Measurements from ENCODE around the gene NUP98.

NUP98 gene

GRCh38 chr11:3807909-3808860 is 10.8 kb upstream of the NUP98 start, which contains the start of gene PGAP2:
Gene PGAP2 (plus strand): TSS chr11:3808560. CDS start chr11:3811260, 2,700 bp downstream.
- Histone ChIP-seq H3K9me3 (ENCODE audit: control insufficient read depth, insufficient read depth, low read depth, low read length) (no peaks in the 10 kb centered on the region), H3K4me3 (ENCODE audit: low read depth, low read length) (peak within 1 kb of the TSS; percentile 79), H3K36me3 (ENCODE audit: control insufficient read depth in 2 of 2, insufficient read depth in 1 of 2, low read length in 2 of 2) (peaks cover 0 to 6% of the 10 kb centered on the region in 2 experiments; a peak in 1 of 3 replicates), H3K27ac (ENCODE audit: extremely low read depth, low read depth, low read length) (peak within 1 kb of the TSS; percentile 25; the same call in 1 of the 2 replicates), H3K4me1 (ENCODE audit: control insufficient read depth, insufficient read depth, low read length) (no peaks in the 10 kb centered on the region)
- CTCF ChIA-PET = interaction anchor here (0.5 to 4.0 kb wide), 38 partner anchors 9 to 305 kb away, joined by 3 to 28 read pairs (median 4); partner anchors contain the start of genes NUP98 and STIM1
- POLR2A ChIA-PET = interaction anchor here (0.7 to 3.8 kb wide), 9 partner anchors 11 to 131 kb away, joined by 3 to 26 read pairs (median 3); partner anchors contain the start of genes NUP98 and RHOG
- TF ChIP-seq ZNF658 (tag by site-specific recombination; IDR thresholded peaks at IDR 0.05) = no peak
- TF ChIP-seq KLF17 (tag by site-specific recombination; IDR thresholded peaks at IDR 0.05) = no peak
- TF ChIP-seq ZNF571 (tag by site-specific recombination; IDR thresholded peaks at IDR 0.05) = no peak
- no peak for TF ChIP-seq ZNF211 (tag by site-specific recombination; IDR thresholded peaks at IDR 0.05; ENCODE audit: low read depth)
- no peak for TF ChIP-seq ZNF133 (tag by site-specific recombination; IDR thresholded peaks at IDR 0.05)
- no peak for TF ChIP-seq ZNF501 (tag by site-specific recombination; IDR thresholded peaks at IDR 0.05)
- TF ChIP-seq SETDB1 (IDR thresholded peaks at IDR 0.05; ENCODE audit: insufficient read length, low read length) = no peak
- no peak for TF ChIP-seq ZNF792 (tag by site-specific recombination; IDR thresholded peaks at IDR 0.05)
- no peak for TF ChIP-seq ZNF645 (tag by site-specific recombination; IDR thresholded peaks at IDR 0.05)
- TF ChIP-seq ELK4 (IDR thresholded peaks at IDR 0.05; ENCODE audit: borderline replicate concordance, low read depth, low read length) = no peak
- no peak for TF ChIP-seq ZNF266 (tag by site-specific recombination; IDR thresholded peaks at IDR 0.05; ENCODE audit: low read depth)
- peak; percentile 19; the same call in 1 of the 2 replicates for TF ChIP-seq ZXDB (tag by site-specific recombination; IDR thresholded peaks at IDR 0.05)
- no peak for TF ChIP-seq ZBTB21 (tag by site-specific recombination; IDR thresholded peaks at IDR 0.05)
- TF ChIP-seq ZNF394 (tag by site-specific recombination; IDR thresholded peaks at IDR 0.05; ENCODE audit: borderline replicate concordance) = peak; percentile 47; the same call in 1 of the 2 replicates
- no peak for TF ChIP-seq ZNF140 (tag by site-specific recombination; IDR thresholded peaks at IDR 0.05)
- TF ChIP-seq ZNF791 (tag by site-specific recombination; IDR thresholded peaks at IDR 0.05) = no peak
- TF ChIP-seq ZBTB26 (tag by site-specific recombination; optimal IDR thresholded peaks at IDR 0.05) = no peak
- peak; percentile 64 for TF ChIP-seq ZNF654 (tag by site-specific recombination; IDR thresholded peaks at IDR 0.05; ENCODE audit: low read depth)
- 0 out of 2 replicates have a peak, but pooled peaks have one; percentile 17 for TF ChIP-seq KLF9 (tag by site-specific recombination; IDR thresholded peaks at IDR 0.05; ENCODE audit: low read depth)
- TF ChIP-seq ZBTB20 (tag by site-specific recombination; IDR thresholded peaks at IDR 0.05) = peak; percentile 47; the same call in 1 of the 2 replicates
- no peak for TF ChIP-seq ZNF202 (tag by site-specific recombination; IDR thresholded peaks at IDR 0.05; ENCODE audit: borderline replicate concordance)
- TF ChIP-seq ZNF521 (tag by site-specific recombination; IDR thresholded peaks at IDR 0.05) = no peak
- no peak for TF ChIP-seq ZNF629 (tag by site-specific recombination; IDR thresholded peaks at IDR 0.05)
- peak; percentile 71 for TF ChIP-seq ZNF341 (tag by site-specific recombination; IDR thresholded peaks at IDR 0.05; ENCODE audit: low read depth)
- TF ChIP-seq ZNF777 (tag by site-specific recombination; IDR thresholded peaks at IDR 0.05; ENCODE audit: borderline replicate concordance) = no peak
- TF ChIP-seq ZNF350 (tag by site-specific recombination; IDR thresholded peaks at IDR 0.05) = no peak
- no peak for TF ChIP-seq ZNF221 (tag by site-specific recombination; IDR thresholded peaks at IDR 0.05; ENCODE audit: borderline replicate concordance)
- peak; percentile 97 for TF ChIP-seq SCRT1 (tag by site-specific recombination; IDR thresholded peaks at IDR 0.05; ENCODE audit: borderline replicate concordance)
- no peak for TF ChIP-seq ZNF112 (tag by site-specific recombination; IDR thresholded peaks at IDR 0.05)

Measured in HEK293 (cell line).